Right ventricle myocardium superior (tissue), 1 donor: Measurements from ENCODE around the gene KCNV2. TPM values are rescaled to one million over a fixed set of nuclear protein-coding genes. Genes with fewer than 3 reads are reported as not detected.

Source experiments
- ATAC-seq: fragments of 200-7000 bp; cut with Tn5 transposase; one replicate; pipeline ENCODE4 v1.9.1; 2020; ENCODE audit warnings: mild to moderate bottlenecking; ENCODE audit not compliant: poor library complexity
- DNase-seq: peaks from one replicate; pipeline ENCODE4 v3.0.0-alpha.2; 2020
- intact Hi-C: fragments of 100-400 bp; cut with DNase I; formaldehyde crosslinking; loops from one replicate; pipeline ENCODE4 v1.11.2; 2022
- total RNA-seq: library from RNA; stranded (reverse); fragmentation: NEBNext Ultra II Directional; extraction: Animal tissue kit (Norgen Biotek cat#: 25700); gene quantifications from one replicate; pipeline ENCODE4 v1.2.1, GENCODE V29; 2021
- donor health status: DM: no; HTN: yes; CAD: no; lungs with severe emphysema.

Gene KCNV2
- total RNA-seq, 1 donor from 2014 or later = not detected

- ATAC-seq (no peak), DNase-seq (no peak)
- intact Hi-C loops = no loop called here
Measured at GRCh38 chr9:2743937-2744529, 26.7 kb downstream of the KCNV2 start.

DNA sequence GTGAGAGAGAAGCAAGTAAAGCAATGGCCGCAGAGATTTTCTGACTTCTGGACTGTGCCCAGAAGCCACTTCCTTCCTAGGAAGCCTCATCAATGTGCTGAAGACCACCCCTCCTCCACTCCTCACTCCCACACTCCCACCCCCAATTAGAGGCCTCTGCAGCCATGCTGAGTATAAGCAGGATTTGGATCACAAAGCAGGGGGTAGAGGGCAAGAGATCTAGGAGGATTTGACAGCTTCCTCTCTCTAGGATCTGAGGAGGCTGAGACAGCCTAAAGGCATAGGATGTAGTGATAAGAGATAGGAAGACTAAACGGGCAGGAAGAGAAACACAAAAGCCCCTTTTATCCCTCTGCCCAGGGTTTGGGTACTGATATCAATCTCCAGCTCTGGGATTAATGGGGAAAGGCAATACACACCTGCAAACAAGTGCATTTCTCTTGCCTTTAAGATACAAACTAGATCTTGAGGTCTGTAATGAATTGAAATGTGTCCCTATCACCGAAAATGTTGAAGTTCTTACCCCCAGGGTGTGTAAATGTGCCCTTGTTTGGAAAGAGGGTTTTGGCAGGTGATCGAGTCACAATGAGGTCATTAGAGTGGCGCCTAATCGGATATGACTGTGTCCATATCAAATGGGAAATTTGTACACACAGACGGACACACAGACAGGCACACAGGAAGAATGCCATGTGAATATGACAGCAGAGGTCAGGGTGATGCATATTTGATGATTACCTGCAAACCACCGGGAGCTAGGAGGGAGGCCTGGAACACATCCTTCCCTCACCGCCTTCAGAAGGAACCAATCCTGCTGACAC is 28.5 kb downstream of the KCNV2 start:
- no peak for ATAC-seq
- intact Hi-C loops = no loop called here
- DNase-seq = no peak

GRCh38 chr9:2749485-2749884 is 32.2 kb downstream of the KCNV2 start:
- intact Hi-C loops = no loop called here
- DNase-seq (no peak), ATAC-seq (no peak)

- intact Hi-C loops = no loop called here
- ATAC-seq (no peak), DNase-seq (no peak)
Measured at GRCh38 chr9:2755285-2755684, 38.0 kb downstream of the KCNV2 start.

GRCh38 chr9:2758162-2758897 is 41.0 kb downstream of the KCNV2 start:
- ATAC-seq = no peak
- intact Hi-C loops = no loop called here
- no peak for DNase-seq

- DNase-seq (no peak), ATAC-seq (no peak)
- intact Hi-C loops = no loop called here
Measured at GRCh38 chr9:2758898-2759510, 41.7 kb downstream of the KCNV2 start.

DNA sequence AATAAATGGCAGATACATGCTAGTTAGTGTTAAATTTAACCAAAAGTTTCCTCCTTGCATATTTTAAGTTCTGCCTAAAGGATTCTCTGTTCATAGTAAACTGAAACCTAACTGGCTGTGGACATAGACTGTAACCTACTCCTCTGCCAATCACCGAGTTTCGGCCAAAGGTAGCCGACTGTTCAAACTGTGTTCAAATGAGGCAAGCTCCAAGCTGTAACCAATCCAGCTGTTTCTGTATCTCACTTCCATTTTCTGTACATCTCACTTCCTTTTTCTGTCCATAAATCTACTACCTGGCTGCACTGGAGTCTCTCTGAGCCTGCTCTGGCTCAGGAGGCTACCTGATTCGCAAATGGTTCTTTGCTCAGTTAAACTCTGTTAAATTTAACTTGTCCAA is 44.1 kb downstream of the KCNV2 start:
- no peak for ATAC-seq
- intact Hi-C loops = no loop called here
- DNase-seq = no peak

DNA sequence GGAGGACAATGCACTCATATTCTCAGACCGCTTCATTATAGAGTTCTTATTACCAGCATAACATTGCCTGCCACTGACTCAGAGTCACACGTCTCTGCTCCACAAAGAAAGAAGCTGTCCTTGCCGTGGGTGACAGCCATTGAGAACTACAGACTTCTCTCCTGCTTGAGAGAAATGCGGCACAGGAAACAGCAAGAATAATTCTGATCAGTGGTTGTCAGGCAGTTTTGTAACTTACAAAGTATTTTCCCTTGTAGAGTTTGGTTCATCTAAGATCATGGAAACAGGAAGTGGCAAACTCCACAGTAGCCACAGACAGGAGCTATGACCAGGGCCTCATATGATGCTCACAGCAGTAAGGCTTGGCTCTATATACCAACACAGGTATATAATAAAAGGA is 47.0 kb downstream of the KCNV2 start:
- intact Hi-C loops = no loop called here
- ATAC-seq (no peak), DNase-seq (no peak)

DNA sequence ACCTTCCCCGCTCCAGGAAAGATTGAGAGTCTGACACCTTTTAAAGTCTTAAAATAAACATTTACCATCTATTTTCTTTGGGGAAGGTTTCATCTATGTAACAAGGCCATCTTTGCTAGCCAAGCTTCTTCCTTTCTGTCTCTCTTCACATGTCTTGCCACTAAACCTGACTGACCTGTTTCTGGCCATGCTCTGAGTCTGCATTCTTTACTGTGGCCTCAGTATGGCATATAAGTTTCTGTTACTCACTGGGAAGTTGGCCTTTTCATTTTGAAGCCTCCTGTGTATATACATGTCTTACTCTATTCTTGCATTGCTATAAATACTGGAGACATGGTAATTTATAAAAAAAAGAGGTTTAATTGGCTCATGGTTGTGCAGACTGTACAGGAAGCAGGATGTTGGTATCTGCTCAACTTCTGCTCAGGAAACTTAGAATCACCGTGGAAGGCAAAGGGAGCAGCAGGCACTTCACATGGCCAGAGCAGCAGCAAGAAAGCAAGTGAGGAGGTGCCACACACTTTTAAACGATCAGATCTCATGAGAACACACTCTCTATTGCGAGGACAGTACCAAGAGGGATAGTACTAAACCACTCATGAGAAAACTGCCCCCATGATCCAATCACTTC is 48.1 kb downstream of the KCNV2 start:
- intact Hi-C loops = no loop called here
- no peak for DNase-seq
- no peak for ATAC-seq

GRCh38 chr9:2767800-2768677 is 50.7 kb downstream of the KCNV2 start:
- ATAC-seq (no peak), DNase-seq (no peak)
- intact Hi-C loops = no loop called here

- no peak for DNase-seq
- intact Hi-C loops = no loop called here
- ATAC-seq = no peak
Measured at GRCh38 chr9:2771087-2771486, 53.8 kb downstream of the KCNV2 start.

DNA sequence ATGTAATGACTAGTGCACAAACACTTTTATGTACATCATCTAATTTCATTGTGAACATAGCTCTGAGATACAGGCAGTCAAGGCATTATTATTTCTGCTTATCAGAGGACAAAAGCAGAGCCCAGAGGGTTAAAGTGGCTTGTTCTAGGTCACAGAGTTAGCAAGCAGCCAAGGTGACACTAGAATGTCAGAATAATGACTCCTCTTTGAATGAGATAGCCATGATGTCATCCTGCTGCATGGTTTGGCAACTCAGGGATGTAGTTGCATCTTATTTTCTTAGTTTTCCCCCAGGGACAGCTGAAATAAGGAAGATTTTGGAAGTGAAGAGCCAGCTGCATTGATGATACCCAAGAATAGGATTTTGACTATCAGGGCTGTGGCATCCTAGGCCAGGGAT is 54.4 kb downstream of the KCNV2 start:
- peak; percentile 43 for ATAC-seq
- DNase-seq = no peak

GRCh38 chr9:2777454-2777853 is 60.1 kb downstream of the KCNV2 start:
- intact Hi-C loops = no loop called here
- ATAC-seq = no peak
- DNase-seq = no peak

More for the DNA sequence above, 54.4 kb downstream of the KCNV2 start:
- intact Hi-C loops = no loop called here

GRCh38 chr9:2778816-2779215 is 61.5 kb downstream of the KCNV2 start:
- intact Hi-C loops = no loop called here
- DNase-seq = no peak
- ATAC-seq = no peak
